Chondrocyte (in vitro differentiated cells): Measurements from ENCODE around the gene USP5. TPM values are rescaled to one million over a fixed set of nuclear protein-coding genes. Genes with fewer than 3 reads are reported as not detected.
A peak's percentile ranks its signal among the peaks of the same experiment; 100 is the strongest.

Experiments used
- DNase-seq: peaks from one replicate; pipeline ENCODE4 v3.0.0; 2021; ENCODE audit warnings: mixed read lengths, low spot score
- H3K27ac Mint-ChIP-seq: one replicate; pipeline ENCODE4 v1.8.0; 2021; ENCODE audit warnings: mild to moderate bottlenecking, moderate library complexity, mixed read lengths; ENCODE audit not compliant: unreplicated experiment
- H3K27me3 Mint-ChIP-seq: 2 replicates; pipeline ENCODE4 v1.8.0; 2021; ENCODE audit warnings: low read depth, mixed read lengths
- H3K36me3 Mint-ChIP-seq: 2 replicates; pipeline ENCODE4 v1.8.0; 2021; ENCODE audit warnings: low read depth, mixed read lengths
- H3K4me1 Mint-ChIP-seq: 2 replicates; pipeline ENCODE4 v1.8.0; 2021; ENCODE audit warnings: low read depth, mild to moderate bottlenecking, mixed read lengths
- H3K4me3 Mint-ChIP-seq: one replicate; pipeline ENCODE4 v1.8.0; 2021; ENCODE audit warnings: mild to moderate bottlenecking, moderate library complexity, mixed read lengths; ENCODE audit not compliant: unreplicated experiment
- H3K9me3 Mint-ChIP-seq: 2 replicates; pipeline ENCODE4 v1.8.0; 2021; ENCODE audit warnings: low read depth, mixed read lengths
- total RNA-seq: library from RNA; stranded (reverse); gene quantifications from 3 replicates; pipeline ENCODE4 v1.2.1, GENCODE V29; 2021
- TF ChIP-seq, protein P1 (sequence below): fragments of 200-600 bp; sonication (generic); IDR thresholded peaks from 2 replicates; pipeline ENCODE4 v1.5.0; 2021; ENCODE audit warnings: antibody characterized with exemption, mild to moderate bottlenecking, moderate library complexity

USP5 gene
- total RNA-seq, 1 donor from 2014 or later, result 106 TPM

DNA sequence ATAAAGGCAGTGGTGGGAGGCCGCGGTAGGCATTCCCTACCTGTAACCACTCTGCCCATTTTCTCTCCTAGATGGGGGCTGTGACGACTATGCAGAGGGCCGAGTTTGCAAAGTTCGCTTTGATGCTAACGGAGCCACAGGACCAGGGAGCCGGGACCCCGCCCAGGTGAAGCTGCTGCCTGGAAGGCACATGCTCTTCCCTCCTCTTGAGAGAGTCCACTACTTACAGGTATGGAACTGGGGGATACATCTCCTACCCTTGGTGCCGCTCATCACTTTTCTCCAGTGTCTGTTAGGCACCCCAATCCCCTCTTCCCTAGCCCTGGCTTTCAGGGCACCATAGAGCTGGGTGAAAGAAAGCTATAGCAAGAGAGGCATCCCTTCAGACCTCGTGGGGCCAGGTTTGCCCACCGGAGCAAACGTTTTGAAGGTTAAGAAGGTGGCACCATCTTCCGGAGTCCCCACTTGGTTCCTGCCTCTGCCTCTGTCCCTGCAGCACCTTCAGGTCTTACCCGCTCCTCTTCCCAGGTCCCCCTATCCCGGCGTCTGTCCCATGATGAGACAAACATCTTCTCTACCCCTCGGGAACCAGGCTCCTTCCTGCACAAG, 25.7 kb upstream of the USP5 start:
- no peak for DNase-seq

DNA sequence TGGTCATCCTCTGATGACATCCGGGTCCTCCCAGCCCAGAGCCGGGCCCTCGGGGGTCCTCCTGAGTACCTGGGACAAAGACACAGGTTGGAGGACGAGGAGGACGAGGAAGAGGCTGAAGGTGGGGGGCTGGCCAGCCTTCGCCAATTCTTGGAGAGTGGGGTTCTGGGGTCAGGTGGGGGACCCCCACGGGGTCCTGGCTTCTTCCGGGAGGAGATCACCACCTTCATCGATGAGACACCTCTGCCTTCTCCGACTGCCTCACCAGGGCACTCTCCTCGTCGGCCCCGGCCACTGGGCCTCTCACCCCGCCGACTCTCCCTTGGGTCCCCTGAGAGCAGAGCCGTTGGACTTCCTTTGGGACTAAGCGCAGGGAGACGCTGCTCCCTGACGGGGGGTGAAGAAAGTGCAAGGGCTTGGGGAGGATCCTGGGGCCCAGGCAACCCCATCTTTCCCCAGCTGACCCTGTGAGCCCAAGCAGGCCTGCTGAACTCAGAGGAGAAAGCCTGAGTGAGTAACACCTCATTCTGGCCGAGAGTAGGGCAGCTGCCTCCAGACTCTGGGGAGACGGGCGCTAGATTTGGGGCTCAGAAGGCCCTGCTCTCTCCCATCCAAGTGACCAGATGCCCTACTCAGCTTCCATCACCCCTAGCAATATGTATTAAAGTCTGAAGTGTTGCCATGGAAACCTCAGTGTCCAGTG, 25.1 kb upstream of the USP5 start:
- Mint-ChIP-seq H3K4me3 (peak overlapping the region; percentile 64), H3K4me1 (peaks cover 49% of the 10 kb centered on the region), H3K36me3 (peaks cover 8% of the 10 kb centered on the region), H3K27ac (peak overlapping the region; percentile 78), H3K9me3 (no peaks in the 10 kb centered on the region), H3K27me3 (no peaks in the 10 kb centered on the region)
- TF ChIP-seq, protein P1, sequence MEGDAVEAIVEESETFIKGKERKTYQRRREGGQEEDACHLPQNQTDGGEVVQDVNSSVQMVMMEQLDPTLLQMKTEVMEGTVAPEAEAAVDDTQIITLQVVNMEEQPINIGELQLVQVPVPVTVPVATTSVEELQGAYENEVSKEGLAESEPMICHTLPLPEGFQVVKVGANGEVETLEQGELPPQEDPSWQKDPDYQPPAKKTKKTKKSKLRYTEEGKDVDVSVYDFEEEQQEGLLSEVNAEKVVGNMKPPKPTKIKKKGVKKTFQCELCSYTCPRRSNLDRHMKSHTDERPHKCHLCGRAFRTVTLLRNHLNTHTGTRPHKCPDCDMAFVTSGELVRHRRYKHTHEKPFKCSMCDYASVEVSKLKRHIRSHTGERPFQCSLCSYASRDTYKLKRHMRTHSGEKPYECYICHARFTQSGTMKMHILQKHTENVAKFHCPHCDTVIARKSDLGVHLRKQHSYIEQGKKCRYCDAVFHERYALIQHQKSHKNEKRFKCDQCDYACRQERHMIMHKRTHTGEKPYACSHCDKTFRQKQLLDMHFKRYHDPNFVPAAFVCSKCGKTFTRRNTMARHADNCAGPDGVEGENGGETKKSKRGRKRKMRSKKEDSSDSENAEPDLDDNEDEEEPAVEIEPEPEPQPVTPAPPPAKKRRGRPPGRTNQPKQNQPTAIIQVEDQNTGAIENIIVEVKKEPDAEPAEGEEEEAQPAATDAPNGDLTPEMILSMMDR, result no peak
- no peak for DNase-seq

More for the DNA sequence above, 25.7 kb upstream of the USP5 start:
- no peaks in the 10 kb centered on the region for H3K27me3 Mint-ChIP-seq
- no peak overlapping the region for H3K4me3 Mint-ChIP-seq
- H3K9me3 Mint-ChIP-seq, result no peaks in the 10 kb centered on the region
- no peak overlapping the region for H3K27ac Mint-ChIP-seq
- peaks cover 52% of the 10 kb centered on the region for H3K4me1 Mint-ChIP-seq
- TF ChIP-seq, protein P1, result no peak
- peaks cover 2% of the 10 kb centered on the region for H3K36me3 Mint-ChIP-seq

DNA sequence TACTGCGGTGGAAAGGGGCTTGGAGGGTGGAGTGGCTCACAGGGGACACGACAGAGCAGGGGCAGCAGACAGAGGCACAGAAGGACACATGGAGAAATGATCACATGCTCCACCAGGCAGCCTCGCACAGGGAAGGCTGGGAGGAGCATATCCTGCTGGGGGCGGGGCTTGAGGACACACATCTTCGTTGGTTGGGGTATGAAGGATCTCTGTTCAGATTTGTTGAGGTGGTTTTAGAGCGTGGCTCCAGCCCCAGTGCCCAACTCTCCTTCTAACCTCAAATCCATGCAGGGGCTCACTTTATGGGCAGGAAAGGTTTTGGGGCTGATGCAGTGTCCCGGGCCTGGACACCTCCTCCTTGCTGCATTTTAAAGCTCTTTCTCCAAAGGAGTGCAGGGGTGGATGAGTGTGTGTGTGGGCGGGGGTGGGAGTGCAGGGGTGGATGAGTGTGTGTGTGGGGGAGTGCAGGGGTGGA, 24.5 kb upstream of the USP5 start:
- peak overlapping the region; percentile 64 for H3K4me3 Mint-ChIP-seq
- H3K9me3 Mint-ChIP-seq, result no peaks in the 10 kb centered on the region
- peaks cover 43% of the 10 kb centered on the region for H3K4me1 Mint-ChIP-seq
- TF ChIP-seq, protein P1, result no peak
- peaks cover 8% of the 10 kb centered on the region for H3K36me3 Mint-ChIP-seq
- no peaks in the 10 kb centered on the region for H3K27me3 Mint-ChIP-seq
- H3K27ac Mint-ChIP-seq, result peak overlapping the region; percentile 78
- no peak for DNase-seq

DNA sequence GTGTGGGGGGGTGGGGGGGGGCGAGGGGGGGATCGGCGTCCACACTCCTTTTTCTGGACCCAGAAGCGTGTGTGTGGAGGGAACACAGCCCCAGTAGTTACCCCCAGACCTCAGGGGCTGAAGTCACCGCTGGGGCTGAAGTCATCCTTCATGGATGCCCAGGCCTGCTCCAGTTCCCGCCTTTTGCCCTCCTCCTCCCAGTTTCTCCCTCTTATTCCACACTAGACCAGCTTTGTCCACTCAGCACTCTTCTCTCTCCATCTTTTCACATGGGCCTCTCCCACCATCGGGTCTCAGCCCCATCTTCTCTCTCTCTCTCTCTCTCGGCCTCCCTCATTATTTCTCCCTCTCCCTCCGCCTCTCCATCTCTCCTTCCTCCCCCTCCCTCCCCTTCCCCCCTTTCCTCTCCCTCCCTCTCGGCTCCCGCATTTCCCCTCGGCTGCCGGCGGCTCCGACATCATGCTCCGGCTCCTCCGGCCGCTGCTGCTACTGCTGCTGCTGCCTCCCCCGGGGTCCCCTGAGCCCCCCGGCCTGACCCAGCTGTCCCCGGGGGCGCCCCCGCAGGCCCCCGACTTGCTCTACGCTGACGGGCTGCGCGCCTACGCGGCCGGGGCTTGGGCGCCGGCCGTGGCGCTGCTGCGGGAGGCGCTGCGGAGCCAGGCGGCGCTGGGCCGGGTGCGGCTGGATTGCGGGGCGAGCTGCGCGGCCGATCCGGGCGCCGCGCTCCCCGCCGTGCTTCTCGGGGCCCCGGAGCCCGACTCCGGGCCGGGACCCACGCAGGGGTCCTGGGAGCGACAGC, 23.8 kb upstream of the USP5 start, which contains the start of gene P3H3:
Gene P3H3 (plus strand): TSS at position 426 of the 799 bp plus-strand sequence. CDS start 34 bp downstream, at position 460.
- peaks cover 8% of the 10 kb centered on the region for H3K36me3 Mint-ChIP-seq
- H3K27me3 Mint-ChIP-seq, result no peaks in the 10 kb centered on the region
- peak; percentile 66 for DNase-seq
- peak within 1 kb of the TSS; percentile 97 for H3K27ac Mint-ChIP-seq
- TF ChIP-seq, protein P1, result peak; percentile 25
- no peaks in the 10 kb centered on the region for H3K9me3 Mint-ChIP-seq
- H3K4me3 Mint-ChIP-seq, result peak within 1 kb of the TSS; percentile 96
- peaks cover 38% of the 10 kb centered on the region for H3K4me1 Mint-ChIP-seq
